Measurements from ENCODE around the gene AKNAD1.

Gene AKNAD1

GRCh38 chr1:108852221-108852975 lies 4.5 kb downstream of the AKNAD1 start:
- no peak for DNase-seq (ENCODE audit: low read depth)
- no peak overlapping the region for H3K4me3 ChIP-seq (ENCODE audit: low read depth, low read length)
- TF ChIP-seq CTCF (IDR thresholded peaks at IDR 0.05; ENCODE audit: low read depth, low read length, missing control alignments): no peak

- DNase-seq (ENCODE audit: low read depth): no peak
- TF ChIP-seq CTCF (IDR thresholded peaks at IDR 0.05; ENCODE audit: low read depth, low read length, missing control alignments): no peak
- no peak overlapping the region for H3K4me3 ChIP-seq (ENCODE audit: low read depth, low read length)
Measured at GRCh38 chr1:108851567-108851966, 5.3 kb downstream of the AKNAD1 start.

GRCh38 chr1:108850929-108851328 lies 6.0 kb downstream of the AKNAD1 start:
- TF ChIP-seq CTCF (IDR thresholded peaks at IDR 0.05; ENCODE audit: low read depth, low read length, missing control alignments): no peak
- no peak overlapping the region for H3K4me3 ChIP-seq (ENCODE audit: low read depth, low read length)
- no peak for DNase-seq (ENCODE audit: low read depth)

GRCh38 chr1:108848806-108849205 lies 8.1 kb downstream of the AKNAD1 start:
- no peak overlapping the region for H3K4me3 ChIP-seq (ENCODE audit: low read depth, low read length)
- DNase-seq (ENCODE audit: low read depth): no peak
- no peak for TF ChIP-seq CTCF (IDR thresholded peaks at IDR 0.05; ENCODE audit: low read depth, low read length, missing control alignments)

- no peak for TF ChIP-seq CTCF (IDR thresholded peaks at IDR 0.05; ENCODE audit: low read depth, low read length, missing control alignments)
- DNase-seq (ENCODE audit: low read depth): no peak
- no peak overlapping the region for H3K4me3 ChIP-seq (ENCODE audit: low read depth, low read length)
Measured at GRCh38 chr1:108847494-108847893, 9.4 kb downstream of the AKNAD1 start.

- DNase-seq (ENCODE audit: low read depth): no peak
- TF ChIP-seq CTCF (IDR thresholded peaks at IDR 0.05; ENCODE audit: low read depth, low read length, missing control alignments): no peak
- H3K4me3 ChIP-seq (ENCODE audit: low read depth, low read length): no peak overlapping the region
Measured at GRCh38 chr1:108845991-108846390, 10.9 kb downstream of the AKNAD1 start.

GRCh38 chr1:108845446-108845845 lies 11.4 kb downstream of the AKNAD1 start:
- TF ChIP-seq CTCF (IDR thresholded peaks at IDR 0.05; ENCODE audit: low read depth, low read length, missing control alignments): no peak
- no peak overlapping the region for H3K4me3 ChIP-seq (ENCODE audit: low read depth, low read length)
- no peak for DNase-seq (ENCODE audit: low read depth)

Measured in GM12864 (cell line).